ENCODE data around the gene REX1BD. TPM values are rescaled to one million over a fixed set of nuclear protein-coding genes. Genes with fewer than 3 reads are reported as not detected.
A peak's percentile ranks its signal among the peaks of the same experiment; 100 is the strongest.

The REX1BD gene
- total and polyA plus RNA-seq, 4 donors: 25.9 to 71.9 (median 51.4) TPM

- no peaks in the 10 kb centered on the region for H3K9me3 ChIP-seq (ENCODE audit: control insufficient read depth in 4 of 4, low read length in 3 of 4)
- H3K9ac ChIP-seq (ENCODE audit: low read depth in 1 of 2, low read length in 2 of 2): no peak overlapping the region
- H3K27ac ChIP-seq (ENCODE audit: low read depth in 1 of 2, low read length in 2 of 2): no peak overlapping the region
- DNase-seq (ENCODE audit: low spot score): no peak
- 2% methylated on average over 30 of the region's 30 CpGs for WGBS
- H3K4me3 ChIP-seq (ENCODE audit: low read depth in 1 of 3, low read length in 3 of 3): peak overlapping the region in 1 of 3 donors; percentile 38
- H3K27me3 ChIP-seq (ENCODE audit: control insufficient read depth in 4 of 4, insufficient read depth in 4 of 4, low read length in 3 of 4): peaks cover 0 to 18% (median 14%) of the 10 kb centered on the region in 4 donors
- no peaks in the 10 kb centered on the region for H3K36me3 ChIP-seq (ENCODE audit: control insufficient read depth in 4 of 4, insufficient read depth in 3 of 4, low read depth in 1 of 4, low read length in 3 of 4)
- TF ChIP-seq HNF4G (IDR thresholded peaks at IDR 0.05): no peak
- TF ChIP-seq FOXA2 (IDR thresholded peaks at IDR 0.05): no peak
- TF ChIP-seq ATF3 (IDR thresholded peaks at IDR 0.05): no peak
- no peak for TF ChIP-seq YY1 (IDR thresholded peaks at IDR 0.05)
- no peak for TF ChIP-seq SP1 (IDR thresholded peaks at IDR 0.05)
- TF ChIP-seq HNF4A (conservative IDR thresholded peaks at IDR 0.05): no peak
- TF ChIP-seq EGR1 (IDR thresholded peaks at IDR 0.05; ENCODE audit: low read depth in 2 of 2): no peak
- TF ChIP-seq CTCF (IDR thresholded peaks at IDR 0.05; ENCODE audit: low read depth, low read length, missing input control): no peak
- no peak for TF ChIP-seq RXRA (IDR thresholded peaks at IDR 0.05)
- no peak for TF ChIP-seq ZBTB33 (IDR thresholded peaks at IDR 0.05)
- no peak for TF ChIP-seq NR2F2 (IDR thresholded peaks at IDR 0.05)
- no peak for TF ChIP-seq MAX (IDR thresholded peaks at IDR 0.05)
- peaks cover 0 to 18% (median 6%) of the 10 kb centered on the region in 4 donors for H3K4me1 ChIP-seq (ENCODE audit: control insufficient read depth in 4 of 4, insufficient read depth in 4 of 4, low read length in 3 of 4)
These were observed 23.6 kb downstream of the REX1BD start for GRCh38 chr19:18612051-18612771.

- H3K27ac ChIP-seq (ENCODE audit: low read depth in 1 of 2, low read length in 2 of 2): no peak within 1 kb of the TSS
- H3K4me1 ChIP-seq (ENCODE audit: control insufficient read depth in 4 of 4, insufficient read depth in 4 of 4, low read length in 3 of 4): peaks cover 0 to 14% (median 6%) of the 10 kb centered on the region in 4 donors
- H3K36me3 ChIP-seq (ENCODE audit: control insufficient read depth in 4 of 4, insufficient read depth in 3 of 4, low read depth in 1 of 4, low read length in 3 of 4): no peaks in the 10 kb centered on the region
- no peaks in the 10 kb centered on the region for H3K9me3 ChIP-seq (ENCODE audit: control insufficient read depth in 4 of 4, low read length in 3 of 4)
- H3K9ac ChIP-seq (ENCODE audit: low read depth in 1 of 2, low read length in 2 of 2): no peak within 1 kb of the TSS
- peaks cover 0 to 25% (median 13%) of the 10 kb centered on the region in 4 donors for H3K27me3 ChIP-seq (ENCODE audit: control insufficient read depth in 4 of 4, insufficient read depth in 4 of 4, low read length in 3 of 4)
- TF ChIP-seq CTCF (IDR thresholded peaks at IDR 0.05; ENCODE audit: low read depth, low read length, missing input control) (no peak), RAD21 (IDR thresholded peaks at IDR 0.05) (no peak), HNF4G (IDR thresholded peaks at IDR 0.05) (no peak), REST (IDR thresholded peaks at IDR 0.05) (no peak), FOXA1 (IDR thresholded peaks at IDR 0.05) (no peak), NR2F2 (IDR thresholded peaks at IDR 0.05) (no peak), JUND (IDR thresholded peaks at IDR 0.05) (no peak), TAF1 (conservative IDR thresholded peaks at IDR 0.05) (no peak), ZBTB33 (IDR thresholded peaks at IDR 0.05) (no peak)
- WGBS: 3% methylated on average over 70 of the region's 70 CpGs
- DNase-seq (ENCODE audit: low spot score): no peak
- peak within 1 kb of the TSS in 1 of 3 donors; percentile 38 for H3K4me3 ChIP-seq (ENCODE audit: low read depth in 1 of 3, low read length in 3 of 3)
These were observed 24.4 kb downstream of the REX1BD start, which contains the start of gene TMEM59L for GRCh38 chr19:18612772-18613588. TMEM59L (plus strand) TSS chr19:18612870; CDS start chr19:18612959, 89 bp downstream.

All from liver (tissue), 9 donors.